Caco-2 (cell line): ENCODE measurements around the gene ATP6V0D1. TPM values are rescaled to one million over a fixed set of nuclear protein-coding genes. Genes with fewer than 3 reads are reported as not detected.
A peak's percentile ranks its signal among the peaks of the same experiment; 100 is the strongest.

ENCODE experiments used
- BruUV-seq: library from RNA; stranded (reverse); fragments of 400-500 nt; replicated peaks from 2 replicates; lab custom pipeline; 2021; lab: Mats Ljungman, UMichigan
- CTCF ChIA-PET: fragments of 300-600 bp; sonication (Branson Sonifier 250); formaldehyde crosslinking; loops from one replicate; lab custom pipeline; 2022; ENCODE audit warnings: antibody characterized with exemption; lab: Charles Lee
- POLR2A ChIA-PET: fragments of 300-600 bp; sonication (Branson Sonifier 250); formaldehyde crosslinking; loops from one replicate; lab custom pipeline; 2022; ENCODE audit warnings: antibody characterized with exemption; lab: Charles Lee
- DNase-seq, 2 experiments: peaks; one replicate each; pipeline versions ENCODE4 v3.0.0 to v3.0.0-alpha.2; 2020 to 2022
- H3K27me3 ChIP-seq: replicated peaks from 2 replicates; pipeline ENCODE4 v1.6.0; 2011; ENCODE audit warnings: low read length; ENCODE audit not compliant: control insufficient read depth, insufficient read depth
- H3K36me3 ChIP-seq: 2 replicates; pipeline ENCODE4 v1.5.1; 2011; ENCODE audit warnings: low read length; ENCODE audit not compliant: control insufficient read depth, insufficient read depth
- H3K4me1 ChIP-seq: fragments of 250-450 bp; sonication (Bioruptor Pico); 2 replicates; pipeline ENCODE4 v1.5.1; 2020; ENCODE audit warnings: mild to moderate bottlenecking
- H3K4me3 ChIP-seq: 2 replicates; pipeline ENCODE4 v1.5.1; 2011; ENCODE audit warnings: low read depth, mild to moderate bottlenecking, control low read depth, low read length
- H3K9me3 ChIP-seq: fragments of 250-450 bp; sonication (Bioruptor Pico); 2 replicates; pipeline ENCODE4 v1.5.1; 2020; ENCODE audit warnings: mild to moderate bottlenecking, moderate library complexity
- H3K27ac Mint-ChIP-seq: one replicate; pipeline ENCODE4 v1.8.0; 2022; ENCODE audit warnings: mixed read lengths; ENCODE audit not compliant: unreplicated experiment
- H3K27me3 Mint-ChIP-seq: one replicate; pipeline ENCODE4 v1.8.0; 2022; ENCODE audit warnings: mixed read lengths; ENCODE audit not compliant: insufficient read depth, unreplicated experiment
- H3K36me3 Mint-ChIP-seq: one replicate; pipeline ENCODE4 v1.8.0; 2022; ENCODE audit warnings: mild to moderate bottlenecking, mixed read lengths; ENCODE audit not compliant: insufficient read depth, unreplicated experiment
- H3K4me1 Mint-ChIP-seq: one replicate; pipeline ENCODE4 v1.8.0; 2022; ENCODE audit warnings: low read depth, mixed read lengths; ENCODE audit not compliant: unreplicated experiment
- H3K4me3 Mint-ChIP-seq: one replicate; pipeline ENCODE4 v1.8.0; 2022; ENCODE audit warnings: mild to moderate bottlenecking, moderate library complexity, mixed read lengths; ENCODE audit not compliant: unreplicated experiment
- H3K9me3 Mint-ChIP-seq: one replicate; pipeline ENCODE4 v1.8.0; 2022; ENCODE audit warnings: mixed read lengths; ENCODE audit not compliant: unreplicated experiment
- CTCF ChIP-seq, 2 experiments: fragments of 200-600 bp in 1 of 2; IDR thresholded peaks; 1 replicate in 1 of 2; 2 replicates in 1 of 2; pipeline versions ENCODE4 v1.5.1 to v1.8.0; 2011 to 2022; ENCODE audit warnings: antibody characterized with exemption in 1 of 2, control low read depth in 1 of 2, inconsistent platforms in 1 of 2, low read depth in 1 of 2, low read length in 1 of 2, mild to moderate bottlenecking in 1 of 2, moderate library complexity in 1 of 2; ENCODE audit not compliant: insufficient read depth in 1 of 2, severe bottlenecking in 1 of 2, unreplicated experiment in 1 of 2
- intact Hi-C: fragments of 100-400 bp; cut with micrococcal nuclease; formaldehyde crosslinking; loops from one replicate; pipeline ENCODE4 v1.10.0; 2022; ENCODE audit not compliant: unreplicated experiment
- total RNA-seq: library from RNA; stranded (reverse); gene quantifications from 2 replicates; pipeline ENCODE4 v1.2.3, GENCODE V29; 2022

ATP6V0D1 gene
- total RNA-seq, 1 experiment from 2014 or later = 110 TPM

DNA sequence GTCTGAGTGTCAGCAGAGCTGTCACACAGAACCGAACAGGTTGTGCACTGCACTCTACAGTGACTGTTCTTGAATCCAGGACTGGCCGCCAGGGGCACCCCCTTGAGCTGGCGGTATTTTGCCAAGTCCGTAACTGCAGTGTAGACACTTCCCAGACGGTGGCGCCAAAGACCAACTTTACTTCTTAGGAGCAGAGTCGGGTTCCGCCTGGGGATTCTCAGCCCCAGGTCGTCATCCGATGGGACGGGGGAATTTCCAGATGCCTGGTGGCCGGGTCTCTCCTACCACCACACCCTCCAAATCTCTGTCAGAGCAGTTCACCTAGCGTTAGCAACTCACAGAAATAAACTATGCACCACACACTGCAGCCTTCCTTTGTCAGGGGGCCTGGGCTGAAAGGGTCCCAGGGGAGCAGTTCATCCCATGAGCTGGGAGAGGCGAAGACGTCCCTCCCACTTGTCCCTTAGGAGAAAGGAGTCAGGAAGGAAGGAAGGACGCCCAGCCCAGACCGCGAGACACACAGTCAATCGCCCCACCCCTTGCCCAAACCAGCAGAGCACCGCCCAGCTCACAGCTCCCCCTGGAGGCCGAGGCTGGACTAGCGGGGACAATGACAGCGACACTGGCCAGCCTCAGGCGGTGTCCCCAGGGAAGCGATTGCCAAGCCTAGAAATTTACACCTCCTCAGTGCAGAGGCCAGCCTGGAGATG, 40.3 kb upstream of the ATP6V0D1 start:
- Mint-ChIP-seq H3K27me3 (no peaks in the 10 kb centered on the region), H3K27ac (peak overlapping the region; percentile 89), H3K4me3 (peak overlapping the region; percentile 80), H3K4me1 (peaks cover 32% of the 10 kb centered on the region), H3K36me3 (peaks cover 11% of the 10 kb centered on the region), H3K9me3 (no peaks in the 10 kb centered on the region)
- ChIA-PET POLR2A (interaction anchor here (0.6 to 1.5 kb wide), 4 partner anchors 32 to 139 kb away, joined by 3 to 7 read pairs (median 5); partner anchors contain the start of genes ACD and ATP6V0D1), CTCF (interaction anchor here (0.6 to 3.2 kb wide), 55 partner anchors 9 to 563 kb away, joined by 3 to 74 read pairs (median 5); partner anchors contain the start of genes ACD, ATP6V0D1, C16orf86 and CARMIL2)
- peaks cover 24% of the 10 kb centered on the region for H3K4me1 ChIP-seq
- DNase-seq = peak; percentile 97 to 98
- TF ChIP-seq CTCF (IDR thresholded peaks at IDR 0.05; ENCODE audit: insufficient read depth in 1 of 2, low read depth in 1 of 2, low read length in 1 of 2, severe bottlenecking in 1 of 2, unreplicated experiment in 1 of 2) = peak; percentile 86 to 100
- H3K9me3 ChIP-seq = no peaks in the 10 kb centered on the region
- intact Hi-C loops = loop anchor here (1.0 to 10.0 kb wide), 7 partner anchors 16 to 414 kb away; partner anchors contain the start of genes CARMIL2, CTCF, CTRL and PSMB10
- H3K27me3 ChIP-seq = no peaks in the 10 kb centered on the region
- BruUV-seq = TSS peak; percentile 85
- peak overlapping the region; percentile 53 for H3K4me3 ChIP-seq
- no peaks in the 10 kb centered on the region for H3K36me3 ChIP-seq

- H3K9me3 Mint-ChIP-seq = no peaks in the 10 kb centered on the region
- no peak overlapping the region for H3K4me3 Mint-ChIP-seq
- ChIA-PET POLR2A (no interaction called here), CTCF (interaction anchor here (0.7 kb wide), 2 partner anchors 149 to 997 kb away, joined by 3 to 4 read pairs; no protein-coding TSS in a partner anchor)
- intact Hi-C loops = no loop called here
- no peak for DNase-seq
- H3K4me3 ChIP-seq = no peak overlapping the region
- no peaks in the 10 kb centered on the region for H3K27me3 Mint-ChIP-seq
- H3K36me3 Mint-ChIP-seq = peaks cover 5% of the 10 kb centered on the region
- H3K9me3 ChIP-seq = no peaks in the 10 kb centered on the region
- BruUV-seq = no TSS peak
- no peaks in the 10 kb centered on the region for H3K36me3 ChIP-seq
- no peaks in the 10 kb centered on the region for H3K27me3 ChIP-seq
- peaks cover 4% of the 10 kb centered on the region for H3K4me1 ChIP-seq
- no peak overlapping the region for H3K27ac Mint-ChIP-seq
- peaks cover 17% of the 10 kb centered on the region for H3K4me1 Mint-ChIP-seq
- no peak for TF ChIP-seq CTCF (IDR thresholded peaks at IDR 0.05; ENCODE audit: insufficient read depth in 1 of 2, low read depth in 1 of 2, low read length in 1 of 2, severe bottlenecking in 1 of 2, unreplicated experiment in 1 of 2)
Observed at GRCh38 chr16:67519242-67519641, 38.3 kb upstream of the ATP6V0D1 start.

- BruUV-seq = no TSS peak
- CTCF ChIA-PET = interaction anchor here (0.7 kb wide), 1 partner anchor 149 kb away, joined by 3 read pairs; no protein-coding TSS in a partner anchor
- POLR2A ChIA-PET = no interaction called here
Observed at GRCh38 chr16:67518676-67519075, 37.7 kb upstream of the ATP6V0D1 start.

More at GRCh38 chr16:67518676-67519075, 37.7 kb upstream of the ATP6V0D1 start:
- Mint-ChIP-seq H3K9me3 (no peaks in the 10 kb centered on the region), H3K4me1 (peaks cover 15% of the 10 kb centered on the region), H3K4me3 (no peak overlapping the region), H3K27me3 (no peaks in the 10 kb centered on the region), H3K27ac (no peak overlapping the region), H3K36me3 (peaks cover 5% of the 10 kb centered on the region)
- Histone ChIP-seq H3K4me1 (0 out of 2 replicates have a peak, but pooled peaks cover 4% of the 10 kb centered on the region), H3K9me3 (no peaks in the 10 kb centered on the region), H3K36me3 (no peaks in the 10 kb centered on the region), H3K27me3 (no peaks in the 10 kb centered on the region), H3K4me3 (no peak overlapping the region)
- no peak for TF ChIP-seq CTCF (IDR thresholded peaks at IDR 0.05; ENCODE audit: insufficient read depth in 1 of 2, low read depth in 1 of 2, low read length in 1 of 2, severe bottlenecking in 1 of 2, unreplicated experiment in 1 of 2)
- intact Hi-C loops = no loop called here
- DNase-seq = no peak
